Upper lobe of right lung (tissue), 1 donor: ENCODE measurements around the gene ZNF835. TPM values are rescaled to one million over a fixed set of nuclear protein-coding genes. Genes with fewer than 3 reads are reported as not detected.

ENCODE experiments used
- total RNA-seq: library from RNA; stranded (reverse); fragmentation: NEBNext Ultra II Directional; extraction: Animal tissue kit (Norgen Biotek cat#: 25700); gene quantifications from one replicate; pipeline ENCODE4 v1.2.1, GENCODE V29; 2021
- donor health status: DM: no; HTN: yes; CAD: no; lungs with severe emphysema.

The ZNF835 gene
- total RNA-seq, 1 donor from 2014 or later: 3.0 TPM

Other genes starting within 250 kb of the ZNF835 start
- gene ZNF667, start 194.4 kb downstream of the ZNF835 start, total RNA-seq: 2.8 TPM
- 5.9 TPM for gene ZNF471, start 163.9 kb downstream of the ZNF835 start, total RNA-seq
- 7.1 TPM for gene ZFP28, start 132.8 kb downstream of the ZNF835 start, total RNA-seq
- gene ZNF470, start 104.3 kb downstream of the ZNF835 start, total RNA-seq: 3.4 TPM
- 7.0 TPM for gene ZNF71, start 76.5 kb downstream of the ZNF835 start, total RNA-seq
- not detected for gene SMIM17, start 28.6 kb downstream of the ZNF835 start, total RNA-seq
- 5.7 TPM for gene PEG3, start 169.0 kb upstream of the ZNF835 start, total RNA-seq
- gene ZIM2, start 169.0 kb upstream of the ZNF835 start, total RNA-seq: not detected